ENCODE results near the gene MYO5A.
"Not testable (repeated sequence)": the region's sequence is repeated elsewhere in the genome, so short reads cannot be mapped to it uniquely, and the experiment has no call there.

MYO5A gene

GRCh38 chr15:52317688-52318087 is 211.0 kb downstream of the MYO5A start:
- DNase-seq, result no peak

DNA sequence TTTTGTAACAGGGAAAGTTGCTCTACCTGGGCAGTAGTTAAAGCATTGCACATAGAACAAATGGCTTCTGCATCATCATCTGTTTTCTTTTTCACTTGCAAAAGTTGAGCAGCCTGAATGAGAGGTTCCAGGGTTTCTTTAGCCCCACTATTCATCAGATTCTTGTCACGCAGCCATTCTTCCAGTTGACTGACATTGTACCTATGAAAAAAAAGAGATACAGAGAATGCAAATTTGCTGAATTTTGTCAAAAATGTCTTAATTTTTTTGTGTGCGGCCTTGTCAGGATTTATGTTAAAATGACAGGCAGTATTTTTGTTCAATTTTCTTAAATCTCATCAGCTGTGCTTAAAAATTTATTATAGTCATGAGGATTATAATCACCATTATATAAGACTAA is 211.7 kb downstream of the MYO5A start:
- no peak for DNase-seq

GRCh38 chr15:52309154-52309548 is 219.5 kb downstream of the MYO5A start:
- no peak for DNase-seq

DNA sequence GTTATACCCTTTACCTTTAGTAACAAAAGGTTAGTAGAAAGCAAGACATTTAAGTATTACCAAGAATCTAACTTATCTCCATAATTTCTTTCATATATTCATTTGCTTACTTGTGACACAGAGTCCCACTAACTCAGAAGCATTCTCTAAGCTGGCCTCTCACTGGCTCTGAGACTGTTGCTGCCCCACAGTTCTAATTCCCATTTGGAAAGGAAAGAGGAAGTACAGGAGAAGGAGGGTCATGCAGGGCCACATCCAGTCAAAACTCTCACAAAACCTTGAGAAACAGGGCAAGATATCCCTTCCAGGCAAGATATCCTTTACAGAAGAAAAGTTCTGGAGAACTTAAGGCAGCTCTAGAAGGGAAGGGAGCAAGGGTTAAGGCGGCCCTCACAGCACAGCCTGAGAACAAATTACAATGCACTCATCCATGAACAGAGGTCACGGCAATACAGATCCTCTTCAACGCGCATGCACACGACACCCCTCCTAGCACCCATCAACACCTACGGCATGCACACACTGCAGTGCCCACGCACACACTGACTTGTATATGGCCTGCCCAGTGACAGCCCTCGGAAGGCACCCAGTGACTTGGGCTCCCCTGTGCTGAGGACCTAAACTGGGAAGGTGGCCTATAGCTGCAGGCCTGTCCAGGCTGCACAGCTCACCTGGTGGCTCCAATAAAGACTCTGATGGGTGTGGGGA is 220.1 kb downstream of the MYO5A start:
- DNase-seq, result no peak

- DNase-seq, result no peak
These were observed 220.8 kb downstream of the MYO5A start for GRCh38 chr15:52307847-52308246.

- no peak for DNase-seq
These were observed 222.4 kb downstream of the MYO5A start for GRCh38 chr15:52306270-52306669.

DNA sequence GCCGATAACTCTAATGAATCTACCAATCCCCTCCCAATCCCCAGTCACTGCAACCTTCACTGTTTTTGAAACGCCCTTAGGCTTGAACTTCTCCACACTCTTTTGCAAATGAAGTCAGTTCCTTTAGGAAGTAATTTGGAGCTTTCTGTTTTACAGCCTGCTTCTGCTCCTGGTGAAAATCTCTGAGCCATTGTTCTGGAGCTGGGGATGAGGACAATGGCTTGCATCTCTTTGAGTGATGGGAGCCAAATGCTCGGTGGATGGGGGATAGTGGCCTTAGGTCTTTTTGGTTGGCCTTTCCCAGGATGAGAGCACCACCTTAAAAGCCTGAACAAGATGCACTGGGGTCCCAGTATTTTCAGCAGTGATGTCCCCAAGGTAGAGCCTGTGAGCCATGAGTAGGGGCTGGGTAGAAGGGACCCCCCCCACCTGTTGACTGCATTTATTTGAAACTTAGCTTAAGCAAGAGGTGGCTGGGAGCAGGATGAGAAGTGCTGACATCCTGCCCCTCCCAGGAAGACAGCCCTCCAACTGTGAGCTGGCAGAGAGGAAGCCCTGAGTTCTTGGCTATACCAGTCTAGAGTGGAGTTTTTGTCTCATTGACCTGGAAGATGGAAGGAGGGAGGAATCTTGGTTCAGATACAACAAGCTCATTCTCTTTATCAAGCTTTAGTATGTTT is 225.4 kb downstream of the MYO5A start:
- DNase-seq, result no peak

DNA sequence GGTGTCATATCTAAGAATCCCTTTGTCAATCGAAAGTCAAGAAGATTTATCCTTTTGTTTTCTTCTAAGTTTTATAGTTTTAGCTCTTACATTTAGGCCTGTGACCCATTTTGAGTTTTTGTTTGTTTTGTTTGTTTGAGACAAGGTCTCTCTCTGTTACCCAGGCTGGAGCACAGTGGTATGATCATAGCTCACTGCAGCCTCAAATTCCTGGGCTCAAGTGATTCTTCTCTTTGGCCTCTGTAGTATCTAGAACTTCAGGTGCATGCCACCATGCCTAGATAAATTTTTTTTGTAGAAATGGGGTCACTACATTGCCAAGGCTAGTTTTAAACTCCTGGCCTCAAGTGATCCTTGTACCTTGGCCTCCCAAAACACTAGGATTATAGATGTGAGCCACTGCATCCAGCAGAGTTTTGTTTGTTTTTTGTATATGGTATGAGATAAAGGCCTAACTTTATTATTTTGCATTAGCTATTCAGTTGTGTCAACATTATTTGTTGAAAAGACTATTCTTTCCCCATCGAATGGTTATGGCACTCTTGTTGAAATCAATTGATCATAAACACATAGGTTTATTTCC is 227.3 kb downstream of the MYO5A start:
- no peak for DNase-seq

- DNase-seq, result peak; percentile 73
These were observed 233.2 kb downstream of the MYO5A start, which contains the start of gene MYO5C for GRCh38 chr15:52295421-52296001. MYO5C (minus strand) TSS chr15:52295804; CDS start chr15:52295636, 168 bp downstream.

GRCh38 chr15:52294881-52295420 is 233.7 kb downstream of the MYO5A start:
- DNase-seq, result peak; percentile 32

DNA sequence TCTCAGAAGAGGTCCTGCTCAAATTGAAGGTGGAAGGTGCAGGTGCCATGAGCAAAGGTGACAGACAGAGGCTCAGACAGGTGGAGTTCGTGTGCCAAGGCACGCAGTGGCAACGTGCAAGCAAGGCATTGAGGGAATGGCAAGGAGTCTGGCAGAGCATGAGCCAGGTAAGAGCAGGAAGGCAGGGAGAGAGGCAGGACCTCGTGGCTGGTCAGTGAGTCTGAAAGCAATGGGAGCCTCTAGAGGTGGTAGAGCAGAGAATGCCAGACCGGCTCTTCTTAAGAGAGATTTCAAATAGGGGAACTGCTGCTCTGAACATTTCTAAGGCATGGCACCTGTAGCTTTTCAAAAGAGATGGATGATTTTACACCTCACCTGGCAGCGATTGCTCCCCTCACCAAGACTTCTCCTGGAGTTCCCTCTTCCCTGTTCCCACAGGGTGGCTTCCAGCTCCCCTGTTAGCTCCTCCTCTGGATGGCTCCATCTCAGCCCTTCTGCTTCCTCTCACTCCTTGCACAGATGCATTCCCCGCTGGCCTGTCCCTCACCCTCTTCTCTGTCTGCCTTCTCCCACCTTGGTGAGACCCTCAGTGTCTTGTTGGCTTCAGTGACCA is 235.8 kb downstream of the MYO5A start:
- DNase-seq, result no peak

DNA sequence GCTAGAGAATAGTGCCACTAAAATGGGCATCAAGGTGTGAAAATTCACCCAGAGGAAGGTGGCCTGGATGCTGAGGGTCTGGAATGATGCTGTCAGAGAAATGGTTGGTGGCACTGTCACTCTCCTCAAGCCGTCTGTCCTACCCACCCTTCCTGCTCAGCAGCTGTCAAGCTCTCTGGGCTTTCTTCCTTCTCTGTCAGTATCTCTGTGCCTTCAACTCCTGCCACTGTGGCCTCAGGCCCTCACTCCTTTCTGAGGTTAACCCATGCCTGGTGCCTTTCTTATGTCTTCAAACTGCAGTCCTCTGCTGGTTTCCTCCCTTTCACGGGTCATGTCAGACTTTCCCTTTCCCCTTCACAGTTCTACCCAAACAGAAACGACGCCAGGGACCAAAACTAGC is 237.5 kb downstream of the MYO5A start:
- no peak for DNase-seq

DNA sequence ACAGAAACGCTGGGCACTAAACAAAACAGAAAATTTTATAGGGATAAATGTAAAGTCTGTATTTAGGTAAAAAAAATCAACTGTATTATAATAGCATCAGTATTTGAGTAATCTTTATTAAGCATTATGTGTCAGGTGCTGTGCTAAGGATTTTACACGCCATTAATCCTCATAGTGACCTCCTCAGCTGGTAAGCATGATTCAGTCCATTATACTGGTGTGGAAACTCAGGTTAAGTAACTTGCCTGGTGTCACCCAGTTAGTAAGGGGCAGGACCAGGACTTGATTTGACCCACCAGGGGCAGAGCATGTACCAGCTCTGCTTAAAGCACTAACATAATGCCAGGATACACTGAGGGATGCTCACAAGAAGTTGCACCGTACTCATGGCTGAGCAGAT is 237.9 kb downstream of the MYO5A start:
- DNase-seq, result no peak

DNA sequence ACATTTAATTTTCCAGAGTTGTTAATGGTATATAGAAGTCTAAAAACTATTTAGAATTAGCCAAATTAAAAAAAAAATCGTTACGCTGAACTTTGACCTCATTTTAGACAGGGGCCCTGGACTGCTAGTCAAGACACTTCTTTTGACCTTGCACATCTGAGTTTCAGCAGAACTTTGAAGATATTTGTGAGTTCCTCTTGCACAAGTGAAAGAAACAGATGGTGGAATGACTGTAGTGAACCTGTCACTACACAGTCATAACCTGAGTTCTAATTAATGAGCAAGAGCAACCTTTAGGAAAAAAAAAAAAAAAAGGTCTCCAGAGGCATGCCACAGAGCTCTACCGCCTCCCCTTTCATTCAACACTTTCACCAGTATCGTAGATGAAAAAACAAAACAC is 238.4 kb downstream of the MYO5A start:
- DNase-seq, result no peak

GRCh38 chr15:52289629-52290081 is 239.0 kb downstream of the MYO5A start:
- no peak for DNase-seq

DNA sequence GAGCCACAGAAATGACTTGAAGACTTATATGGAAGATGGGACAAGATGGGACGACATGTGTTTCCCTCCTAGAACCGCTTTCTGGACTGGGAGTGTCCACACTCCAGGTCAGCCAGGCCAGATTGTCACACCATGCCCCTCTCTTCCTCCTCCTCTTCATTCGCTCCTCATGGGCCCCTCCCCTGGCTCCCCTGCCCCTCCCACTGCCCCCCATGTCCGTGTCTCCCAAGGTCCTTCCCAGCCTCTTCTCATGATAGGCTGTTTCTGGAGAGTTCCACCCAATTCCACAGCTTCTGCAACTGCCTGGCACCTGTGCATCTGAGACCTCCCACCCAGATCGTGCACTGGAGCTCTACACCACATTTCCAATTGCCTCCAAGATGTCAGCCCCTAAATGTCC is 239.7 kb downstream of the MYO5A start:
- DNase-seq, result no peak

DNA sequence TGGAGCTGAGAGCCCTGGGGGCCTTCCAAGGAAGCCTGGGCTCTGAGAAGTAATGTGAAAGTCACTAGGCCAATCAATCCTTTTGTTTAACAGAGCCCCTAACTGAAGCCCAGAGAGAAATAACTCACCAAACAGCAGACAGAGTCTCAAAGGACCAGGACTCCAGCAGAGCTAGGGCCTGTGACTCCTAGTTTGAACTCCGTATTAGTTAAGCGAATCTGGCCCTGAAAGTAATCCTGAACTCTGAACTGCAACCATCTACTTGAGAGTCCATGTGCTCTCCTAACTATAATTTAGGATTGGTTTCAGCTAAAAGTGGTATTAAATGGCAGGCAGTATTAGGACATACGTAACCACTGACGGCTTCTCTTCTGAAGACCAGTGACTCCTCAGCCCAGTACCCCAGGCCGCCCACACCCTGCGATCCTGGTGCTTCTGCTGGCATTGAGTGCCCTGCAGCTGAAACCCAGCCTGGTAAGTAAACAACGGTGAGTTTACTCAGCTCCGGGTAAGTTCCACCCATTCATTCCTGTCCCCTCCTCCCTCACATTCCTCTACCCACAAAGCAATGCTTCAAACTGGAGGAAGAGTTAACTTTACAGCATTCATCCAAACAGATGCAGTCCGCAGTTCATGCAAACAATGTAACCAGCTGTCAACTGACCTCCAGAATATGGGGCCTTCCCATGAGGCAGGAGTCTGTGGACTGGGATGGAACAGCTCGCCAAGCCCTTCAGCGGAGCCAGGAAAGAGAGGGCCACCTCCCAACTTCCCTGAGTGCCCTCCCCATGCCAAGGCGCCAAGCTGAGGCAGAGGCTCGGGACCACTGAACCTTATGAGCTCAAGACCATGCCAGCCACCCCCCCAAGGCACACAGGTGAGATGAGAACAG is 240.4 kb downstream of the MYO5A start:
- DNase-seq, result peak; percentile 92

DNA sequence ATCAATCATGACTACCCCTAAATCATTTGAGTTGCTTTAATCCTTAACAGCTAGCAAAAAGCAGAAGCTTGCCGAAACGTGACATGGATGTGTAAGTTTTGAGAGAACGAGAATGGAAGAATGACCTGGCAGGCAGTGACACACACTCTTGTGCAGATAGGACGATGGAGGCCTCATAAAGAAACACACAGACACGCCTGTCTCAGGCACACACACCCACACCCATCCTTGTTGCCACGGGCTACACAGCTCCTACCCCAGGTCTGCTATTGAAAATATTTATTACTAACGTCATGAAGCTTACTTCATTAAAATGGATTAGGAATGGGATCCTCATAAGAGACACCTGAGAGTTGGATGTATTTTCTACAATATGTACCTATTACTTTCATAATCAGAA is 241.6 kb downstream of the MYO5A start:
- DNase-seq, result peak; percentile 32

DNA sequence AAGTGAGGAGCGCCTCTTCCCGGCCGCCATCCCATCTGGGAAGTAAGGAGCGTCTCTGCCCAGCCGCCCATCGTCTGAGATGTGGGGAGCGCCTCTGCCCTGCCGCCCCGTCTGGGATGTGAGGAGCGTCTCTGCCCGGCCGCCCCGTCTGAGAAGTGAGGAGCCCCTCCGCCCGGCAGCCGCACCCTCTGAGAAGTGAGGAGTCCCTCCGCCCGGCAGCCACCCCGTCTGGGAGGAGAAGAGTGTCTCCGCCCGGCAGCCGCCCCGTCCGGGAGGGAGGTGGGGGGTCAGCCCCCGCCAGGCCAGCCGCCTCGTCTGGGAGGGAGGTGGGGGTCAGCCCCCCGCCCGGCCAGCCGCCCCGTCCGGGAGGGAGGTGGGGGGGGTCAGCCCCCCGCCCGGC is 242.7 kb downstream of the MYO5A start:
- not testable (repeated sequence) for DNase-seq

GRCh38 chr15:52284164-52284563 is 244.5 kb downstream of the MYO5A start:
- DNase-seq, result no peak

DNA sequence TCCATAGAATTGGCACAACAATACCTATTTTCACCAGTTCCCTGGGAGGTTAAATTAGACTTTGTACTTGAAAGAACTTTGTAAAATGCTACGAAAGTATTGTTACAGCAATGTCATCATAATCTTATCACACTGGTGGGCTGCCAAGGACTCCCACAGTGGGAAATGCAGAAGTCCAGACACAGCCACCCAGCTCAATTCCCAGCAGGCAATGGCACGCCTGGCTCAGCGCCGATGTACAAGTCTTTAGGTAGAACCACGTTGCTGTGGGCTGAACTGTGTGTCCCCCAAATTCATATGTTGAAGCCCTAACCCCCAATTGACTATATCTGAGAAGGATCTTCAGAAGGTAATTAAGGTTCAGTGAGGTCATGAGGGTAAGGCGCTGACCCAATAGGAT is 245.4 kb downstream of the MYO5A start:
- DNase-seq, result no peak

DNA sequence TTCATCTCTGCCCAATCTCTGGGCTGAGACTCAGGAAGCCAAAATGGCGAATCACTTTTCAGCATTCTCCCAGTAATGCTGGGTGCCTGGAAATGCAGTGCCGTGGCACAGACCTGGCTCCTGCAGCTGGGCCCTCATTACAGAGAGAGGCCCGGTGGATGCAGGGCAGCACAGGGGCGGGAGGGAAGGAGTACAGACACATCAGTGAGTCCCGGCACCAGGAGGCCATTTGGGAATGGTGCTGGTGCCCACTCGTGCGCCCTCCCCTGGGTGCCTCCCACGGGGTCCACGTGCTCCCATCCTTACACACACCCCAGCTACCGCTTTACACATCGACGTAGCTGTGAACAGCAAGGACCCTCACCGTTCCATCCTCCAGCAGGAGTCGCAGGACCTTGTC is 246.3 kb downstream of the MYO5A start:
- no peak for DNase-seq
